Measurements from ENCODE around the gene CES4A.

Gene CES4A

DNA sequence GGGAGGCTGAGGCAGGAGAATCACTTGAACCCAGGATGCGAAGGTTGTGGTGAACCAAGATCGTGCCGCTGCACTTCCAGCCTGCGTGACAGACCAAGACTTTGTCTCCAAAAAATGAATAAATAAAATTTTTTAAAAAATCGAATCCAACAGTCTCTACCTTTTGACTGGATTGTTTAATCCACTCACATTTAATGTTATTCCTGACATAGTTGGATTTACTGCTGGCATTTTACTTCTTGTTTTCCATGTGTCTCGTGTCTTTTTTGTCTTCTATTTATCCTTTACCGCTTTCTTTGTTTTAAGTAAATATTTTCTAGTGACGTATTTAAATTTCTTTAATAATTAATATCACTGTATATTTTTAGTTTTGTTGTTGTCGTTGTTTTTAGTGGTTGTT lies 5.4 kb upstream of the CES4A start:
- Histone ChIP-seq H3K4me1 (ENCODE audit: insufficient read depth, low read length, poor library complexity, severe bottlenecking) (no peaks in the 10 kb centered on the region), H3K9me3 (ENCODE audit: insufficient read depth, low read depth, low read length) (no peaks in the 10 kb centered on the region), H3K79me2 (ENCODE audit: insufficient read depth, low read length) (no peaks in the 10 kb centered on the region), H3K36me3 (ENCODE audit: insufficient read depth, low read length) (no peaks in the 10 kb centered on the region), H3K4me3 (ENCODE audit: low read length, poor library complexity, severe bottlenecking) (no peak overlapping the region), H2AFZ (ENCODE audit: low read length) (no peak overlapping the region), H3F3A (ENCODE audit: low read depth) (no peaks in the 10 kb centered on the region), H3K4me2 (ENCODE audit: low read depth, low read length, poor library complexity, severe bottlenecking) (no peak overlapping the region), H3K27me3 (ENCODE audit: insufficient read depth, low read length, poor library complexity, severe bottlenecking) (no peaks in the 10 kb centered on the region), H4K20me1 (ENCODE audit: insufficient read depth, low read length, poor library complexity, severe bottlenecking) (no peaks in the 10 kb centered on the region), H3K9ac (ENCODE audit: low read depth, low read length, poor library complexity, severe bottlenecking) (no peak overlapping the region), H3K9me2 (replicated peaks; ENCODE audit: low read depth, low read length) (no peaks in the 10 kb centered on the region)
- TF ChIP-seq EZH2phosphoT487 (IDR thresholded peaks at IDR 0.05; ENCODE audit: borderline replicate concordance): no peak
- TF ChIP-seq, protein P1, sequence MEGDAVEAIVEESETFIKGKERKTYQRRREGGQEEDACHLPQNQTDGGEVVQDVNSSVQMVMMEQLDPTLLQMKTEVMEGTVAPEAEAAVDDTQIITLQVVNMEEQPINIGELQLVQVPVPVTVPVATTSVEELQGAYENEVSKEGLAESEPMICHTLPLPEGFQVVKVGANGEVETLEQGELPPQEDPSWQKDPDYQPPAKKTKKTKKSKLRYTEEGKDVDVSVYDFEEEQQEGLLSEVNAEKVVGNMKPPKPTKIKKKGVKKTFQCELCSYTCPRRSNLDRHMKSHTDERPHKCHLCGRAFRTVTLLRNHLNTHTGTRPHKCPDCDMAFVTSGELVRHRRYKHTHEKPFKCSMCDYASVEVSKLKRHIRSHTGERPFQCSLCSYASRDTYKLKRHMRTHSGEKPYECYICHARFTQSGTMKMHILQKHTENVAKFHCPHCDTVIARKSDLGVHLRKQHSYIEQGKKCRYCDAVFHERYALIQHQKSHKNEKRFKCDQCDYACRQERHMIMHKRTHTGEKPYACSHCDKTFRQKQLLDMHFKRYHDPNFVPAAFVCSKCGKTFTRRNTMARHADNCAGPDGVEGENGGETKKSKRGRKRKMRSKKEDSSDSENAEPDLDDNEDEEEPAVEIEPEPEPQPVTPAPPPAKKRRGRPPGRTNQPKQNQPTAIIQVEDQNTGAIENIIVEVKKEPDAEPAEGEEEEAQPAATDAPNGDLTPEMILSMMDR (conservative IDR thresholded peaks at IDR 0.05; ENCODE audit: low read length): no peak

GRCh38 chr16:66984892-66985311 lies 3.5 kb upstream of the CES4A start:
- Histone ChIP-seq H3K9me2 (replicated peaks; ENCODE audit: low read depth, low read length) (no peaks in the 10 kb centered on the region), H3F3A (ENCODE audit: low read depth) (no peaks in the 10 kb centered on the region), H3K9ac (ENCODE audit: low read depth, low read length, poor library complexity, severe bottlenecking) (no peak overlapping the region), H3K4me3 (ENCODE audit: low read length, poor library complexity, severe bottlenecking) (no peak overlapping the region), H3K4me2 (ENCODE audit: low read depth, low read length, poor library complexity, severe bottlenecking) (no peak overlapping the region), H3K79me2 (ENCODE audit: insufficient read depth, low read length) (no peaks in the 10 kb centered on the region), H4K20me1 (ENCODE audit: insufficient read depth, low read length, poor library complexity, severe bottlenecking) (no peaks in the 10 kb centered on the region), H3K4me1 (ENCODE audit: insufficient read depth, low read length, poor library complexity, severe bottlenecking) (no peaks in the 10 kb centered on the region), H3K27me3 (ENCODE audit: insufficient read depth, low read length, poor library complexity, severe bottlenecking) (no peaks in the 10 kb centered on the region), H2AFZ (ENCODE audit: low read length) (no peak overlapping the region), H3K36me3 (ENCODE audit: insufficient read depth, low read length) (no peaks in the 10 kb centered on the region), H3K9me3 (ENCODE audit: insufficient read depth, low read depth, low read length) (no peaks in the 10 kb centered on the region)
- no peak for TF ChIP-seq EZH2phosphoT487 (IDR thresholded peaks at IDR 0.05; ENCODE audit: borderline replicate concordance)
- TF ChIP-seq, protein P1 (conservative IDR thresholded peaks at IDR 0.05; ENCODE audit: low read length): no peak

- no peaks in the 10 kb centered on the region for H3K79me2 ChIP-seq (ENCODE audit: insufficient read depth, low read length)
- H3K4me1 ChIP-seq (ENCODE audit: insufficient read depth, low read length, poor library complexity, severe bottlenecking): no peaks in the 10 kb centered on the region
- no peak overlapping the region for H3K9ac ChIP-seq (ENCODE audit: low read depth, low read length, poor library complexity, severe bottlenecking)
- no peaks in the 10 kb centered on the region for H3F3A ChIP-seq (ENCODE audit: low read depth)
- H3K4me2 ChIP-seq (ENCODE audit: low read depth, low read length, poor library complexity, severe bottlenecking): no peak overlapping the region
- H3K27me3 ChIP-seq (ENCODE audit: insufficient read depth, low read length, poor library complexity, severe bottlenecking): no peaks in the 10 kb centered on the region
- no peak overlapping the region for H2AFZ ChIP-seq (ENCODE audit: low read length)
- no peaks in the 10 kb centered on the region for H4K20me1 ChIP-seq (ENCODE audit: insufficient read depth, low read length, poor library complexity, severe bottlenecking)
- H3K9me3 ChIP-seq (ENCODE audit: insufficient read depth, low read depth, low read length): no peaks in the 10 kb centered on the region
- H3K9me2 ChIP-seq (replicated peaks; ENCODE audit: low read depth, low read length): no peaks in the 10 kb centered on the region
- H3K36me3 ChIP-seq (ENCODE audit: insufficient read depth, low read length): no peaks in the 10 kb centered on the region
- TF ChIP-seq, protein P1 (conservative IDR thresholded peaks at IDR 0.05; ENCODE audit: low read length): no peak
- no peak for TF ChIP-seq EZH2phosphoT487 (IDR thresholded peaks at IDR 0.05; ENCODE audit: borderline replicate concordance)
- no peak overlapping the region for H3K4me3 ChIP-seq (ENCODE audit: low read length, poor library complexity, severe bottlenecking)
Observed at GRCh38 chr16:66986559-66986958, 1.8 kb upstream of the CES4A start.

All from Loucy (cell line).